K562 (cell line): ENCODE data around the gene U2AF1L4. TPM values are rescaled to one million over a fixed set of nuclear protein-coding genes. Genes with fewer than 3 reads are reported as not detected.

Experiments used
- HEY1 ChIP-seq: fragments of 250-450 bp; sonication (Bioruptor Pico); IDR thresholded peaks from 2 replicates; pipeline ENCODE4 v1.5.0; 2020; ENCODE audit warnings: mild to moderate bottlenecking, moderate library complexity, borderline replicate concordance
- ZNF3 ChIP-seq: fragments of 250-450 bp; sonication (Bioruptor Pico); IDR thresholded peaks from 2 replicates; pipeline ENCODE4 v1.5.0; 2021; ENCODE audit warnings: mild to moderate bottlenecking, moderate library complexity
- polyA plus RNA-seq, 8 experiments: library from polyadenylated mRNA; depleted of rRNA in 4 of 8; stranded (reverse) in 5 of 8; unstranded in 3 of 8; fragments of >200 nt; fragmentation: Nextera tagmentation in 2 of 8; fragmentation: Illumina TruSeq in 1 of 8; extraction: Ambion mirVana in 2 of 8; extraction: Trizol in 1 of 8; gene quantifications; 2 replicates each; pipeline versions ENCODE4 v1.2.1 to v1.2.3, GENCODE V29; 2011 to 2014; ENCODE audit warnings: inconsistent platforms in 1 of 8, missing spikeins in 1 of 8
- total RNA-seq, 7 experiments: library from RNA; depleted of rRNA in 6 of 7; stranded (reverse); fragments of >200 nt in 6 of 7; fragmentation: Illumina TruSeq in 2 of 7; extraction: Trizol in 2 of 7; gene quantifications; 2 replicates each; pipeline versions ENCODE4 v1.2.1 to v1.2.3, GENCODE V29; 2011 to 2021; ENCODE audit warnings: low replicate concordance in 1 of 7
- TF ChIP-seq, protein P1 (sequence below): fragments of 250-450 bp; sonication (Bioruptor Pico); IDR thresholded peaks from 2 replicates; pipeline ENCODE4 v1.4.0; 2020; ENCODE audit warnings: mild to moderate bottlenecking, moderate library complexity
- TF ChIP-seq, protein P2 (sequence below): sonication (generic); formaldehyde crosslinking; IDR thresholded peaks from 2 replicates; pipeline ENCODE4 v1.8.1; 2023; ENCODE audit warnings: missing genetic modification reagents, mild to moderate bottlenecking, borderline replicate concordance
- TF ChIP-seq, protein P3 (sequence below): fragments of 250-450 bp; sonication (Bioruptor Pico); IDR thresholded peaks from 2 replicates; pipeline ENCODE4 v1.5.0; 2021

U2AF1L4 gene
- total and polyA plus RNA-seq, 9 of the 15 experiments (the other 6 are each of a cell fraction or from before 2014, with no cell fraction given) = 8.4 to 19.5 (median 12.6) TPM

DNA sequence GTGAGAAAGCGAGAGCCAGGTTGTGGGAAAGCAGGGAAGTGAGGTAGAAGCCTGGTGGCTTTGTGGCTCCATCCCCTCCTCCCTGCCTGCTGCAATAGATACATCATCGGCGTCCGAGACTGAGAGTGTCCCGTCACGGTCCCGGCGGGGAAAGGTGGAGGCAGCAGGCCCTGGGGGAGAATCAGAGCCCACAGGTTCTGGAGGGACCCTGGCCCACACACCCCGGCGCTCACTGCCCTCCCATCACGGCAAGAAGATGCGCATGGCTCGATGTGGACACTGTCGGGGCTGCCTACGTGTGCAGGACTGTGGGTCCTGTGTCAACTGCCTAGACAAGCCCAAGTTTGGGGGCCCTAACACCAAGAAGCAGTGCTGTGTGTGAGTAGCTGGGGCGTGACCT is 22.3 kb downstream of the U2AF1L4 start (continued):
- TF ChIP-seq, protein P1, sequence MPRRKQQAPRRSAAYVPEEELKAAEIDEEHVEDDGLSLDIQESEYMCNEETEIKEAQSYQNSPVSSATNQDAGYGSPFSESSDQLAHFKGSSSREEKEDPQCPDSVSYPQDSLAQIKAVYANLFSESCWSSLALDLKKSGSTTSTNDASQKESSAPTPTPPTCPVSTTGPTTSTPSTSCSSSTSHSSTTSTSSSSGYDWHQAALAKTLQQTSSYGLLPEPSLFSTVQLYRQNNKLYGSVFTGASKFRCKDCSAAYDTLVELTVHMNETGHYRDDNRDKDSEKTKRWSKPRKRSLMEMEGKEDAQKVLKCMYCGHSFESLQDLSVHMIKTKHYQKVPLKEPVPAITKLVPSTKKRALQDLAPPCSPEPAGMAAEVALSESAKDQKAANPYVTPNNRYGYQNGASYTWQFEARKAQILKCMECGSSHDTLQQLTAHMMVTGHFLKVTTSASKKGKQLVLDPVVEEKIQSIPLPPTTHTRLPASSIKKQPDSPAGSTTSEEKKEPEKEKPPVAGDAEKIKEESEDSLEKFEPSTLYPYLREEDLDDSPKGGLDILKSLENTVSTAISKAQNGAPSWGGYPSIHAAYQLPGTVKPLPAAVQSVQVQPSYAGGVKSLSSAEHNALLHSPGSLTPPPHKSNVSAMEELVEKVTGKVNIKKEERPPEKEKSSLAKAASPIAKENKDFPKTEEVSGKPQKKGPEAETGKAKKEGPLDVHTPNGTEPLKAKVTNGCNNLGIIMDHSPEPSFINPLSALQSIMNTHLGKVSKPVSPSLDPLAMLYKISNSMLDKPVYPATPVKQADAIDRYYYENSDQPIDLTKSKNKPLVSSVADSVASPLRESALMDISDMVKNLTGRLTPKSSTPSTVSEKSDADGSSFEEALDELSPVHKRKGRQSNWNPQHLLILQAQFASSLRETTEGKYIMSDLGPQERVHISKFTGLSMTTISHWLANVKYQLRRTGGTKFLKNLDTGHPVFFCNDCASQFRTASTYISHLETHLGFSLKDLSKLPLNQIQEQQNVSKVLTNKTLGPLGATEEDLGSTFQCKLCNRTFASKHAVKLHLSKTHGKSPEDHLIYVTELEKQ = no peak
- TF ChIP-seq, protein P2, sequence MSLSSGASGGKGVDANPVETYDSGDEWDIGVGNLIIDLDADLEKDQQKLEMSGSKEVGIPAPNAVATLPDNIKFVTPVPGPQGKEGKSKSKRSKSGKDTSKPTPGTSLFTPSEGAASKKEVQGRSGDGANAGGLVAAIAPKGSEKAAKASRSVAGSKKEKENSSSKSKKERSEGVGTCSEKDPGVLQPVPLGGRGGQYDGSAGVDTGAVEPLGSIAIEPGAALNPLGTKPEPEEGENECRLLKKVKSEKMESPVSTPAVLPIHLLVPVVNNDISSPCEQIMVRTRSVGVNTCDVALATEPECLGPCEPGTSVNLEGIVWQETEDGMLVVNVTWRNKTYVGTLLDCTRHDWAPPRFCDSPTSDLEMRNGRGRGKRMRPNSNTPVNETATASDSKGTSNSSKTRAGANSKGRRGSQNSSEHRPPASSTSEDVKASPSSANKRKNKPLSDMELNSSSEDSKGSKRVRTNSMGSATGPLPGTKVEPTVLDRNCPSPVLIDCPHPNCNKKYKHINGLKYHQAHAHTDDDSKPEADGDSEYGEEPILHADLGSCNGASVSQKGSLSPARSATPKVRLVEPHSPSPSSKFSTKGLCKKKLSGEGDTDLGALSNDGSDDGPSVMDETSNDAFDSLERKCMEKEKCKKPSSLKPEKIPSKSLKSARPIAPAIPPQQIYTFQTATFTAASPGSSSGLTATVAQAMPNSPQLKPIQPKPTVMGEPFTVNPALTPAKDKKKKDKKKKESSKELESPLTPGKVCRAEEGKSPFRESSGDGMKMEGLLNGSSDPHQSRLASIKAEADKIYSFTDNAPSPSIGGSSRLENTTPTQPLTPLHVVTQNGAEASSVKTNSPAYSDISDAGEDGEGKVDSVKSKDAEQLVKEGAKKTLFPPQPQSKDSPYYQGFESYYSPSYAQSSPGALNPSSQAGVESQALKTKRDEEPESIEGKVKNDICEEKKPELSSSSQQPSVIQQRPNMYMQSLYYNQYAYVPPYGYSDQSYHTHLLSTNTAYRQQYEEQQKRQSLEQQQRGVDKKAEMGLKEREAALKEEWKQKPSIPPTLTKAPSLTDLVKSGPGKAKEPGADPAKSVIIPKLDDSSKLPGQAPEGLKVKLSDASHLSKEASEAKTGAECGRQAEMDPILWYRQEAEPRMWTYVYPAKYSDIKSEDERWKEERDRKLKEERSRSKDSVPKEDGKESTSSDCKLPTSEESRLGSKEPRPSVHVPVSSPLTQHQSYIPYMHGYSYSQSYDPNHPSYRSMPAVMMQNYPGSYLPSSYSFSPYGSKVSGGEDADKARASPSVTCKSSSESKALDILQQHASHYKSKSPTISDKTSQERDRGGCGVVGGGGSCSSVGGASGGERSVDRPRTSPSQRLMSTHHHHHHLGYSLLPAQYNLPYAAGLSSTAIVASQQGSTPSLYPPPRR (CRISPR knock-in tag) = no peak
- TF ChIP-seq HEY1 (CRISPR knock-in tag) = no peak
- no peak for TF ChIP-seq ZNF3 (CRISPR knock-in tag)
- TF ChIP-seq, protein P3, sequence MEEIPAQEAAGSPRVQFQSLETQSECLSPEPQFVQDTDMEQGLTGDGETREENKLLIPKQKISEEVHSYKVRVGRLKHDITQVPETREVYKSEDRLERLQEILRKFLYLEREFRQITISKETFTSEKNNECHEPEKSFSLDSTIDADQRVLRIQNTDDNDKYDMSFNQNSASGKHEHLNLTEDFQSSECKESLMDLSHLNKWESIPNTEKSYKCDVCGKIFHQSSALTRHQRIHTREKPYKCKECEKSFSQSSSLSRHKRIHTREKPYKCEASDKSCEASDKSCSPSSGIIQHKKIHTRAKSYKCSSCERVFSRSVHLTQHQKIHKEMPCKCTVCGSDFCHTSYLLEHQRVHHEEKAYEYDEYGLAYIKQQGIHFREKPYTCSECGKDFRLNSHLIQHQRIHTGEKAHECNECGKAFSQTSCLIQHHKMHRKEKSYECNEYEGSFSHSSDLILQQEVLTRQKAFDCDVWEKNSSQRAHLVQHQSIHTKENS = no peak
